ENCODE measurements around the gene CCDC83.

DNA sequence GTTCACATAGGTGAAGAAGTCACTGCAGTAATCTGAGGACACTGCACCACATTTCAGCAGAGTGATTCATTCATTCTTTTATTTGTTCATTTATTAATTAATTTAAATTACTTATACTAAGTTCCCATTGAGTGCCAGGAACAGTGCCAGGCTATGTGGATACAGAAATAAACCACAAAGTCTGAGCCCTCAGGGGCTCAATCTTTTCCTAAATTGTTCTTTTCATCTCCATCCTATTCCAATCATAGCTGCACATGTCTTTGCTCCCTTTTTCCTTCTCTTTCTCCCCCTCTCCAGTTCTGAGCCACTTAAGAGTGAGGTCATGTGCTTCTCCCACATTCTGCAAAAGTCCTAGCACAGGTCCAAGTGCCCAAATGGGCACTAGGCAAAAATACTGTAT, 49.2 kb upstream of the CCDC83 start:
- TF ChIP-seq, protein P1, sequence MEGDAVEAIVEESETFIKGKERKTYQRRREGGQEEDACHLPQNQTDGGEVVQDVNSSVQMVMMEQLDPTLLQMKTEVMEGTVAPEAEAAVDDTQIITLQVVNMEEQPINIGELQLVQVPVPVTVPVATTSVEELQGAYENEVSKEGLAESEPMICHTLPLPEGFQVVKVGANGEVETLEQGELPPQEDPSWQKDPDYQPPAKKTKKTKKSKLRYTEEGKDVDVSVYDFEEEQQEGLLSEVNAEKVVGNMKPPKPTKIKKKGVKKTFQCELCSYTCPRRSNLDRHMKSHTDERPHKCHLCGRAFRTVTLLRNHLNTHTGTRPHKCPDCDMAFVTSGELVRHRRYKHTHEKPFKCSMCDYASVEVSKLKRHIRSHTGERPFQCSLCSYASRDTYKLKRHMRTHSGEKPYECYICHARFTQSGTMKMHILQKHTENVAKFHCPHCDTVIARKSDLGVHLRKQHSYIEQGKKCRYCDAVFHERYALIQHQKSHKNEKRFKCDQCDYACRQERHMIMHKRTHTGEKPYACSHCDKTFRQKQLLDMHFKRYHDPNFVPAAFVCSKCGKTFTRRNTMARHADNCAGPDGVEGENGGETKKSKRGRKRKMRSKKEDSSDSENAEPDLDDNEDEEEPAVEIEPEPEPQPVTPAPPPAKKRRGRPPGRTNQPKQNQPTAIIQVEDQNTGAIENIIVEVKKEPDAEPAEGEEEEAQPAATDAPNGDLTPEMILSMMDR (IDR thresholded peaks at IDR 0.05), result no peak
- TF ChIP-seq POLR2A (IDR thresholded peaks at IDR 0.05), result no peak

Measured in heart left ventricle (tissue), 13 donors.